H1 (cell line): ENCODE measurements around the gene ADAMTS15. TPM values are rescaled to one million over a fixed set of nuclear protein-coding genes. Genes with fewer than 3 reads are reported as not detected.
A peak's percentile ranks its signal among the peaks of the same experiment; 100 is the strongest.

Source experiments
- CTCF ChIA-PET: fragments of 300-600 bp; sonication (Branson Sonifier 250); formaldehyde crosslinking; loops from one replicate; lab custom pipeline; 2021; ENCODE audit not compliant: partially characterized antibody; lab: Charles Lee
- POLR2A ChIA-PET: fragments of 300-600 bp; sonication (Branson Sonifier 250); formaldehyde crosslinking; loops from one replicate; lab custom pipeline; 2021; ENCODE audit warnings: inconsistent platforms; ENCODE audit not compliant: partially characterized antibody; lab: Charles Lee
- DNase-seq, 2 experiments: peaks; one replicate each; pipeline versions ENCODE4 v3.0.0 to v3.0.0-alpha.2; 2010 to 2022; ENCODE audit warnings: low spot score in 2 of 2, low read depth in 1 of 2, mixed read lengths in 1 of 2
- FAIRE-seq: peaks from 2 replicates; lab custom pipeline; 2011; peaks lifted over from hg19 to GRCh38; lab: Jason Lieb, UNC
- H2AFZ ChIP-seq: 2 replicates; pipeline ENCODE4 v1.8.1; 2012; ENCODE audit warnings: low read length, inconsistent platforms
- H2AK5ac ChIP-seq: 2 replicates; pipeline ENCODE4 v1.6.1; 2013; ENCODE audit warnings: low read depth, low read length
- H2BK120ac ChIP-seq: replicated peaks from 2 replicates; pipeline ENCODE3; 2013; ENCODE audit warnings: low read depth, low read length, inconsistent platforms
- H2BK12ac ChIP-seq: 2 replicates; pipeline ENCODE4 v1.6.1; 2013; ENCODE audit warnings: low read depth, low read length
- H2BK15ac ChIP-seq: 2 replicates; pipeline ENCODE4 v1.6.1; 2013; ENCODE audit warnings: low read length
- H2BK20ac ChIP-seq: 2 replicates; pipeline ENCODE4 v1.6.1; 2013; ENCODE audit warnings: low read length
- H2BK5ac ChIP-seq: 2 replicates; pipeline ENCODE4 v1.6.1; 2013; ENCODE audit warnings: low read depth, low read length
- H3K14ac ChIP-seq: 2 replicates; pipeline ENCODE4 v1.6.1; 2013; ENCODE audit warnings: inconsistent platforms; ENCODE audit not compliant: insufficient read length
- H3K18ac ChIP-seq: 2 replicates; pipeline ENCODE4 v1.6.1; 2013; ENCODE audit warnings: low read length; ENCODE audit errors: extremely low read depth
- H3K23ac ChIP-seq: 2 replicates; pipeline ENCODE4 v1.6.1; 2013; ENCODE audit warnings: inconsistent platforms; ENCODE audit not compliant: insufficient read length
- H3K23me2 ChIP-seq: 2 replicates; pipeline ENCODE4 v1.6.1; 2013; ENCODE audit warnings: low read depth, low read length
- H3K27ac ChIP-seq: 2 replicates; pipeline ENCODE4 v1.6.1; 2011; ENCODE audit warnings: low read depth, low read length, inconsistent platforms
- H3K27me3 ChIP-seq, 4 experiments: replicated peaks in 1 of 4; 1 replicate in 1 of 4; 2 replicates in 3 of 4; pipeline versions ENCODE4 v1.6.1 to v1.8.1; 2011 to 2013; ENCODE audit warnings: low read length in 3 of 4, mild to moderate bottlenecking in 3 of 4, inconsistent platforms in 2 of 4, mixed read lengths in 2 of 4, moderate library complexity in 1 of 4; ENCODE audit not compliant: control insufficient read depth in 3 of 4, insufficient read depth in 3 of 4; ENCODE audit errors: extremely low read depth in 1 of 4
- H3K36me3 ChIP-seq, 4 experiments: 2 replicates each; pipeline versions ENCODE4 v1.6.1 to v1.8.1; 2011 to 2013; ENCODE audit warnings: mild to moderate bottlenecking in 4 of 4, low read length in 3 of 4, moderate library complexity in 2 of 4, control low read depth in 1 of 4, inconsistent platforms in 1 of 4; ENCODE audit not compliant: insufficient read depth in 4 of 4, control insufficient read depth in 2 of 4
- H3K4ac ChIP-seq: replicated peaks from 2 replicates; pipeline ENCODE3; 2013; ENCODE audit warnings: low read length, low read depth, mixed read lengths, inconsistent platforms; ENCODE audit not compliant: insufficient read length
- H3K4me1 ChIP-seq, 4 experiments: replicated peaks in 1 of 4; 1 replicate in 1 of 4; 2 replicates in 3 of 4; pipeline versions ENCODE4 v1.6.1 to v1.8.1; 2011 to 2013; ENCODE audit warnings: low read length in 3 of 4, inconsistent platforms in 2 of 4, mixed read lengths in 1 of 4; ENCODE audit not compliant: insufficient read depth in 4 of 4, control insufficient read depth in 3 of 4
- H3K4me2 ChIP-seq, 2 experiments: 2 replicates each; pipeline versions ENCODE4 v1.6.1 to v1.8.1; 2011 to 2013; ENCODE audit warnings: low read depth in 2 of 2, low read length in 2 of 2, control low read depth in 1 of 2, inconsistent platforms in 1 of 2, mild to moderate bottlenecking in 1 of 2; ENCODE audit not compliant: insufficient read depth in 1 of 2
- H3K4me3 ChIP-seq, 4 experiments: fragments of 200-600, 300-600 bp in 1 of 4; sonication (generic), shearing (Covaris generic), sonication (Bioruptor Twin) in 1 of 4; 2 replicates each; pipeline versions ENCODE4 v1.5.1 to v1.8.1; 2011 to 2016; ENCODE audit warnings: low read length in 4 of 4, low read depth in 3 of 4, control low read depth in 2 of 4, inconsistent platforms in 2 of 4, mild to moderate bottlenecking in 2 of 4, mixed read lengths in 1 of 4, moderate library complexity in 1 of 4; ENCODE audit not compliant: insufficient read depth in 2 of 4; ENCODE audit errors: extremely low read depth in 1 of 4
- H3K56ac ChIP-seq: replicated peaks from 2 replicates; pipeline ENCODE3; 2013; ENCODE audit warnings: low read depth, mild to moderate bottlenecking, mixed read lengths, low read length, inconsistent platforms; ENCODE audit not compliant: insufficient read length
- H3K79me1 ChIP-seq: 2 replicates; pipeline ENCODE4 v1.6.1; 2013; ENCODE audit warnings: low read depth, low read length, control low read depth
- H3K79me2 ChIP-seq, 2 experiments: 2 replicates each; pipeline versions ENCODE4 v1.6.1 to v1.8.1; 2012 to 2013; ENCODE audit warnings: low read length in 2 of 2, mild to moderate bottlenecking in 2 of 2, inconsistent platforms in 1 of 2; ENCODE audit not compliant: insufficient read depth in 2 of 2, control insufficient read depth in 1 of 2
- H3K9ac ChIP-seq, 4 experiments: replicated peaks in 1 of 4; 1 replicate in 1 of 4; 2 replicates in 3 of 4; pipeline versions ENCODE4 v1.6.1 to v1.8.1; 2011 to 2013; ENCODE audit warnings: low read depth in 3 of 4, low read length in 3 of 4, control low read depth in 2 of 4, mild to moderate bottlenecking in 2 of 4, moderate library complexity in 2 of 4, inconsistent platforms in 1 of 4; ENCODE audit errors: extremely low read depth in 1 of 4
- H3K9me3 ChIP-seq, 2 experiments: 2 replicates each; pipeline versions ENCODE4 v1.6.1 to v1.8.1; 2012 to 2013; ENCODE audit warnings: mild to moderate bottlenecking in 2 of 2, moderate library complexity in 2 of 2, control low read depth in 1 of 2, inconsistent platforms in 1 of 2, low read depth in 1 of 2, low read length in 1 of 2, mixed read lengths in 1 of 2; ENCODE audit not compliant: insufficient read depth in 2 of 2
- H4K20me1 ChIP-seq, 2 experiments: replicated peaks in 1 of 2; 2 replicates each; pipeline versions ENCODE3 to v1.8.1; 2011 to 2013; ENCODE audit warnings: inconsistent platforms in 2 of 2, low read length in 2 of 2, mild to moderate bottlenecking in 1 of 2; ENCODE audit not compliant: insufficient read depth in 2 of 2, control insufficient read depth in 1 of 2
- H4K5ac ChIP-seq: 2 replicates; pipeline ENCODE4 v1.6.1; 2013; ENCODE audit warnings: low read length, low read depth, mixed read lengths, inconsistent platforms; ENCODE audit not compliant: insufficient read length
- H4K8ac ChIP-seq: 2 replicates; pipeline ENCODE4 v1.8.0; 2013; ENCODE audit warnings: mild to moderate bottlenecking, moderate library complexity, low read length, inconsistent platforms; ENCODE audit not compliant: insufficient read depth; ENCODE audit errors: extremely low read depth
- H4K91ac ChIP-seq: replicated peaks from 2 replicates; pipeline ENCODE3; 2013; ENCODE audit warnings: low read length, mixed read lengths, inconsistent platforms; ENCODE audit not compliant: insufficient read length
- CEBPB ChIP-seq: IDR thresholded peaks from 2 replicates; pipeline ENCODE4 v1.6.1; 2012; ENCODE audit warnings: low read depth, low read length
- HDAC6 ChIP-seq: IDR thresholded peaks from one replicate; pipeline ENCODE4 v1.7.1; 2012; ENCODE audit warnings: low read depth, mild to moderate bottlenecking, inconsistent platforms, low read length, moderate library complexity
- MAX ChIP-seq: IDR thresholded peaks from 2 replicates; pipeline ENCODE4 v1.6.1; 2012; ENCODE audit warnings: inconsistent platforms
- WGBS, 2 experiments: shearing (Covaris generic) in 1 of 2; methylation state at CpG; one replicate each; pipeline versions ENCODE4 v1.1.6 to v1.1.7; 2013 to 2015; ENCODE audit warnings: low lambda C conversion rate in 2 of 2, mixed read lengths in 2 of 2, inconsistent platforms in 1 of 2, low coverage in 1 of 2, missing lambda C conversion rate in 1 of 2; ENCODE audit not compliant: insufficient replicate concordance in 2 of 2, insufficient coverage in 1 of 2, insufficient read length in 1 of 2; ENCODE audit errors: extremely low coverage in 1 of 2, missing lambda C conversion rate in 1 of 2; 5-methylcytosine and 5-hydroxymethylcytosine counted together
- polyA plus RNA-seq, 7 experiments: library from polyadenylated mRNA; depleted of rRNA in 3 of 7; stranded (reverse) in 5 of 7; unstranded in 2 of 7; fragments of >200 nt in 5 of 7; fragments of 200-250 nt in 2 of 7; gene quantifications; 1 replicate in 5 of 7; 2 replicates in 1 of 7; 4 replicates in 1 of 7; pipeline versions ENCODE4 v1.2.1 to v1.2.3, GENCODE V29; 2011 to 2013; ENCODE audit warnings: missing spikeins in 2 of 7, mixed read lengths in 2 of 7
- total RNA-seq: library from RNA; stranded (reverse); fragmentation: NEBNext Ultra II Directional; extraction: Animal tissue kit (Norgen Biotek cat#: 25700); gene quantifications from 2 replicates; pipeline ENCODE4 v1.2.1, GENCODE V29; 2021

Gene ADAMTS15
- total and polyA plus RNA-seq, 2 of the 8 experiments (the other 6 are each of a cell fraction or from before 2014, with no cell fraction given) = 1.7 to 4.7 TPM

GRCh38 chr11:130486391-130486836, 38.0 kb downstream of the ADAMTS15 start:
- H3K27me3 ChIP-seq = no peaks in the 10 kb centered on the region
- no peaks in the 10 kb centered on the region for H3K79me2 ChIP-seq
- no peak overlapping the region for H3K4ac ChIP-seq
- H3K9me3 ChIP-seq = no peaks in the 10 kb centered on the region
- FAIRE-seq (no peak), DNase-seq (peak in 1 of 2 experiments; percentile 45)
- no peak overlapping the region; the same call in 1 of the 2 replicates for H2BK15ac ChIP-seq
- no peak for TF ChIP-seq HDAC6
- no peak for TF ChIP-seq CEBPB
- no peak for TF ChIP-seq MAX
- no peak overlapping the region for H3K4me3 ChIP-seq
- no peaks in the 10 kb centered on the region for H3K79me1 ChIP-seq
- H2AFZ ChIP-seq = no peak overlapping the region
- H3K14ac ChIP-seq = no peak overlapping the region
- ChIA-PET CTCF (interaction anchor here (0.7 to 2.1 kb wide), 3 partner anchors 51 to 204 kb away, joined by 3 to 6 read pairs (median 4); no protein-coding TSS in a partner anchor), POLR2A (no interaction called here)
- H3K4me2 ChIP-seq = no peak overlapping the region
- no peak overlapping the region for H4K5ac ChIP-seq
- no peak overlapping the region for H2BK20ac ChIP-seq
- no peak overlapping the region for H3K27ac ChIP-seq
- H4K20me1 ChIP-seq = no peaks in the 10 kb centered on the region
- no peaks in the 10 kb centered on the region for H3K23me2 ChIP-seq
- H4K8ac ChIP-seq = no peak overlapping the region
- no peak overlapping the region for H3K18ac ChIP-seq
- H3K9ac ChIP-seq = no peak overlapping the region
- H3K23ac ChIP-seq = no peak overlapping the region
- H3K4me1 ChIP-seq = no peaks in the 10 kb centered on the region
- H2BK12ac ChIP-seq = no peak overlapping the region
- H2BK5ac ChIP-seq = 0 out of 2 replicates have a peak overlapping the region, but pooled peaks have one; percentile 35
- WGBS, 2 experiments = 90% methylated on average over 15 of the region's 16 CpGs; no CpG with 5 or more reads in 1 of the 2 experiments
- no peak overlapping the region for H2AK5ac ChIP-seq
- H4K91ac ChIP-seq = no peak overlapping the region
- no peak overlapping the region for H2BK120ac ChIP-seq
- no peak overlapping the region for H3K56ac ChIP-seq
- H3K36me3 ChIP-seq = no peaks in the 10 kb centered on the region
